Chondrocyte (in vitro differentiated cells): ENCODE data around the gene GSK3B. TPM values are rescaled to one million over a fixed set of nuclear protein-coding genes. Genes with fewer than 3 reads are reported as not detected.

Experiments
- DNase-seq: peaks from one replicate; pipeline ENCODE4 v3.0.0; 2021; ENCODE audit warnings: mixed read lengths, low spot score
- H3K27ac Mint-ChIP-seq: one replicate; pipeline ENCODE4 v1.8.0; 2021; ENCODE audit warnings: mild to moderate bottlenecking, moderate library complexity, mixed read lengths; ENCODE audit not compliant: unreplicated experiment
- H3K27me3 Mint-ChIP-seq: 2 replicates; pipeline ENCODE4 v1.8.0; 2021; ENCODE audit warnings: low read depth, mixed read lengths
- H3K36me3 Mint-ChIP-seq: 2 replicates; pipeline ENCODE4 v1.8.0; 2021; ENCODE audit warnings: low read depth, mixed read lengths
- H3K4me1 Mint-ChIP-seq: 2 replicates; pipeline ENCODE4 v1.8.0; 2021; ENCODE audit warnings: low read depth, mild to moderate bottlenecking, mixed read lengths
- H3K4me3 Mint-ChIP-seq: one replicate; pipeline ENCODE4 v1.8.0; 2021; ENCODE audit warnings: mild to moderate bottlenecking, moderate library complexity, mixed read lengths; ENCODE audit not compliant: unreplicated experiment
- H3K9me3 Mint-ChIP-seq: 2 replicates; pipeline ENCODE4 v1.8.0; 2021; ENCODE audit warnings: low read depth, mixed read lengths
- total RNA-seq: library from RNA; stranded (reverse); gene quantifications from 3 replicates; pipeline ENCODE4 v1.2.1, GENCODE V29; 2021
- TF ChIP-seq, protein P1 (sequence below): fragments of 200-600 bp; sonication (generic); IDR thresholded peaks from 2 replicates; pipeline ENCODE4 v1.5.0; 2021; ENCODE audit warnings: antibody characterized with exemption, mild to moderate bottlenecking, moderate library complexity

The GSK3B gene
- total RNA-seq, 1 donor from 2014 or later, result 73.0 TPM

DNA sequence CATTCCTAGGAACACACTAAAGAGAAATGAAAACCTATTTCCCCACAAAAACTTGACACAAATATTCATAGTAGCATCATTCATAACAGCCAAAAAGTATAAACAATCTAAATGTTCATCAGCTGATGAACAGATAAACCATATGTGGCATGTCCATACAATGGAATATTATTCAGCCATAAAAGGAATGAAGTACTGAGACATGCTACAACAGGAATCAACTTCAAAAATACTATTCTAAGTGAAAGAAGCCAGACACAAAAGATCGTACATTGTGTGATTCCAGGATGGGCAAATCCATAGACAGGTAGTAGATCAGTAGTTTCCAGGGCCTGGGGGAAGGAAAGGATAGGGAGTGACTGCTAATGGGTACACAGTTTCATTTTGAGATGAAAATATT, 118.0 kb downstream of the GSK3B start:
- no peak for DNase-seq
- Mint-ChIP-seq H3K27ac (no peak overlapping the region), H3K27me3 (no peaks in the 10 kb centered on the region), H3K4me3 (no peak overlapping the region), H3K9me3 (no peaks in the 10 kb centered on the region), H3K4me1 (peaks cover 12% of the 10 kb centered on the region), H3K36me3 (peaks cover 4% of the 10 kb centered on the region)
- TF ChIP-seq, protein P1, sequence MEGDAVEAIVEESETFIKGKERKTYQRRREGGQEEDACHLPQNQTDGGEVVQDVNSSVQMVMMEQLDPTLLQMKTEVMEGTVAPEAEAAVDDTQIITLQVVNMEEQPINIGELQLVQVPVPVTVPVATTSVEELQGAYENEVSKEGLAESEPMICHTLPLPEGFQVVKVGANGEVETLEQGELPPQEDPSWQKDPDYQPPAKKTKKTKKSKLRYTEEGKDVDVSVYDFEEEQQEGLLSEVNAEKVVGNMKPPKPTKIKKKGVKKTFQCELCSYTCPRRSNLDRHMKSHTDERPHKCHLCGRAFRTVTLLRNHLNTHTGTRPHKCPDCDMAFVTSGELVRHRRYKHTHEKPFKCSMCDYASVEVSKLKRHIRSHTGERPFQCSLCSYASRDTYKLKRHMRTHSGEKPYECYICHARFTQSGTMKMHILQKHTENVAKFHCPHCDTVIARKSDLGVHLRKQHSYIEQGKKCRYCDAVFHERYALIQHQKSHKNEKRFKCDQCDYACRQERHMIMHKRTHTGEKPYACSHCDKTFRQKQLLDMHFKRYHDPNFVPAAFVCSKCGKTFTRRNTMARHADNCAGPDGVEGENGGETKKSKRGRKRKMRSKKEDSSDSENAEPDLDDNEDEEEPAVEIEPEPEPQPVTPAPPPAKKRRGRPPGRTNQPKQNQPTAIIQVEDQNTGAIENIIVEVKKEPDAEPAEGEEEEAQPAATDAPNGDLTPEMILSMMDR, result no peak

DNA sequence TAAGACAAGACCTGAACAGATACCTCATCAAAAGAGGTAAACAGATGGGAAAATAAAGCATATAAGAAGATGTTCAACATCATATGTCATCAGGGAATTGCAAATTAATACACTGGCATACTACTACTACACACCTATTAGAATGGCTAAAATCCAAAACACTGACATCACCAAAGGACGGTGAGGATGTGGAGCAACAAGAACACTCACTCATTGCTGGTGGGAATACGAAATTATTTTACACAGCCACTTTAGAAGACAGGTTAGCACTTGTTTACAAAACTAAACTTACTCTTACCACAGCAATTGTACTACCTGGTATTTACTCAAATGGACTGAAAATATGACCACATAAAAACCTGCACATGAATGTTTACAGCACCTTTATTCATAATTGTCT, 119.6 kb downstream of the GSK3B start:
- Mint-ChIP-seq H3K27ac (no peak overlapping the region), H3K36me3 (peaks cover 4% of the 10 kb centered on the region), H3K4me3 (no peak overlapping the region), H3K27me3 (no peaks in the 10 kb centered on the region), H3K9me3 (no peaks in the 10 kb centered on the region), H3K4me1 (peaks cover 17% of the 10 kb centered on the region)
- TF ChIP-seq, protein P1, result no peak
- no peak for DNase-seq

DNA sequence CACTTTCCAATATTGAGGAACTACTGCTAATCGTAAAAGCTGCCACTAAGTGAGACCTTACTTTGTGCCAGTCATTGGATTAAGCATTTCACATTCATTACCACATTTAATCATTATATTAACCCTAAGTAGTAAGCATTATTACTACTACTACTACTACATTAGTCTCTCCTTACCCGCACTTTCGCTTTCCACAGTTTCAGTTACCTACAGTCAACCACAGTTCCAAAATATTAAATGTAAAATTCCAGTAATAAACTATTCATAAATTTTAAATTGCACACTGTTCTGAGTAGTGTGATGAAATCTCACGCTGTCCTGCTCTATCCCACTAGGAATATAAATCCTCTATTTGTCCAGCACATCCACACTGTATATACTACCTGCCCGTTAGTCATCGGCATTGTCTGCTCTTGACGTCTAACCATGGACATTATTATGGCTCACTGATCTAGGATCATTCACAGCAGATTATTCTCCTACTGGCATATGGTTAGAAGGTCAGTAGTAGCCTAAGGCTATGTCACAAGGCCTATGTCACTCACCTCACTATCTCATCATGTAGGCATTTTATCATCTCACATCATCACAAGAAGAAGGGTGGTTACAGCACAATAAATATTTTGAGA, 121.1 kb downstream of the GSK3B start:
- peaks cover 30% of the 10 kb centered on the region for H3K4me1 Mint-ChIP-seq
- peak overlapping the region; percentile 24 for H3K27ac Mint-ChIP-seq
- H3K36me3 Mint-ChIP-seq, result no peaks in the 10 kb centered on the region
- no peaks in the 10 kb centered on the region for H3K27me3 Mint-ChIP-seq
- TF ChIP-seq, protein P1, result no peak
- no peak for DNase-seq
- no peaks in the 10 kb centered on the region for H3K9me3 Mint-ChIP-seq
- H3K4me3 Mint-ChIP-seq, result no peak overlapping the region

DNA sequence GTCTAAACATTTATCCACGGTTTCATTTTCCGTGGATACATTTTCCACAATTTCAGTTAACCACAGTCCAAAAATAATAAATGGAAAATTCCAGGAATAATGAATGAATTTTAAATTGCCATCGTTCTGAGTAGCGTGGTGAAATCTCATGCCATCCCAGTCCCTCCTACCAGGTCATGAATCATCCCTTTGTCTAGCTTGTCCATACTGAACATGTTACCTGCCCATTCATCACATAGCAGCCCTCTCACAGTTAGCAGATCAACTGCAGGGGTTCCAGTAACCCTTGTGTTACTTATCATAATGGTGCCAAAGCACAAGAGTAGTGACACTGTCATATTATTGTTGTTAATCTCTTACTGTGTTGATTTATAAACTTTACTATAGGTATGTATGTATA, 124.5 kb downstream of the GSK3B start:
- no peaks in the 10 kb centered on the region for H3K9me3 Mint-ChIP-seq
- H3K4me3 Mint-ChIP-seq, result no peak overlapping the region
- H3K4me1 Mint-ChIP-seq, result peaks cover 28% of the 10 kb centered on the region
- no peaks in the 10 kb centered on the region for H3K27me3 Mint-ChIP-seq
- DNase-seq, result no peak
- H3K27ac Mint-ChIP-seq, result peak overlapping the region; percentile 75
- TF ChIP-seq, protein P1, result no peak
- H3K36me3 Mint-ChIP-seq, result no peaks in the 10 kb centered on the region

DNA sequence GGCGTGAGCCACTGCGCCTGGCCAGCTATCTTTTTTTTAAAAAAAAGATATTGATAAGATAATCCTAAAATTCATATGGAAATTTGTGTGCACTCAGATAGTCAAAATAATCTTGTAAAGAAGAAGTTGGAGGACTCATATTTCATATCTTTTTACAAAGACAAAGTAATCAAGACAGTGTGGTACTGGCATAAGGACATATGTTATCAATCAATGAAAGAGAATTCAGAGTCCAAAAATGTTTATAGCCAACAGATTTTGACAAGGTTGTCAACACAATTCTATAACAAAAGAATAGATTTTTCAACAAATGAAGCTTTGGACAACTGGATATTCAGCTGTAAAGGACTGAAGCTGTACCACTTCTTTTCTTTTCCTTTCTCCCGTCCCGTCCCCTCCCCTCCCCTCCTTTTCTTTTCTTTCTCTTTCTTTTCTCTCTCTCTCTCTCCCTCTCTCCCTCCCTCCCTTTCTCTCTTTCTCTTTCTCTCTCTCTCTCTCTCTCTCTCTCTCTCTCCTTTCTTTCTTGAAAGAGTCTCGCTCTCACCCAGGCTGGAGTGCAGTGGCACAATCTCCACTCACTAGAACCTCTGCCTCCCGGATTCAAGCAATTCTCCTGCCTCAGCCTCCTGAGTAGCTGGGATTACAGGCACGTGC, 126.8 kb downstream of the GSK3B start:
- Mint-ChIP-seq H3K27me3 (no peaks in the 10 kb centered on the region), H3K9me3 (peaks cover 2% of the 10 kb centered on the region), H3K4me3 (no peak overlapping the region), H3K27ac (no peak overlapping the region), H3K36me3 (no peaks in the 10 kb centered on the region), H3K4me1 (peaks cover 30% of the 10 kb centered on the region)
- DNase-seq, result no peak
- TF ChIP-seq, protein P1, result no peak
